GM23338 (cell line): ENCODE measurements around the gene NEU4. TPM values are rescaled to one million over a fixed set of nuclear protein-coding genes. Genes with fewer than 3 reads are reported as not detected.
"Not testable (repeated sequence)": the region's sequence is repeated elsewhere in the genome, so short reads cannot be mapped to it uniquely, and the experiment has no call there.

Source experiments
- ATAC-seq: fragments of 200-7000 bp; cut with Tn5 transposase; 3 replicates; pipeline ENCODE4 v1.9.1; 2020
- DNase-seq: peaks from one replicate; pipeline ENCODE4 v3.0.0-alpha.2; 2015; ENCODE audit warnings: low spot score
- H2AFZ ChIP-seq: fragments of 200-600 bp; sonication (generic); 2 replicates; pipeline ENCODE4 v1.8.0; 2016; ENCODE audit warnings: antibody characterized with exemption, mild to moderate bottlenecking, moderate library complexity
- H3F3A ChIP-seq: fragments of 200-600 bp; sonication (generic); replicated peaks from 2 replicates; pipeline ENCODE4 v1.8.0; 2017; ENCODE audit warnings: antibody characterized with exemption, mixed run types, low read depth
- H3K27ac ChIP-seq: fragments of 200-600 bp; sonication (generic); 2 replicates; pipeline ENCODE4 v1.6.1; 2016; ENCODE audit warnings: low read depth
- H3K27me3 ChIP-seq: fragments of 200-600 bp; sonication (generic); 2 replicates; pipeline ENCODE4 v1.8.0; 2016; ENCODE audit warnings: mild to moderate bottlenecking, mixed run types, moderate library complexity; ENCODE audit not compliant: insufficient read depth
- H3K36me3 ChIP-seq: fragments of 200-600 bp; sonication (generic); 2 replicates; pipeline ENCODE4 v1.8.0; 2016; ENCODE audit warnings: mild to moderate bottlenecking; ENCODE audit not compliant: insufficient read depth
- H3K4me1 ChIP-seq: fragments of 200-600 bp; sonication (generic); 2 replicates; pipeline ENCODE4 v1.8.0; 2016; ENCODE audit warnings: mild to moderate bottlenecking, moderate library complexity; ENCODE audit not compliant: insufficient read depth
- H3K4me2 ChIP-seq: fragments of 200-600 bp; sonication (generic); 2 replicates; pipeline ENCODE4 v1.7.1; 2017; ENCODE audit warnings: mixed run types
- H3K4me3 ChIP-seq: fragments of 200-600 bp; sonication (generic); 2 replicates; pipeline ENCODE4 v1.6.1; 2016; ENCODE audit warnings: mixed run types
- H3K79me2 ChIP-seq: fragments of 200-600 bp; sonication (generic); replicated peaks from 2 replicates; pipeline ENCODE4 v1.8.0; 2017; ENCODE audit warnings: mild to moderate bottlenecking; ENCODE audit not compliant: insufficient read depth
- H3K9me2 ChIP-seq: fragments of 200-600 bp; sonication (generic); 2 replicates; pipeline ENCODE4 v1.8.0; 2017; ENCODE audit not compliant: insufficient read depth
- H4K20me1 ChIP-seq: fragments of 200-600 bp; sonication (generic); replicated peaks from 2 replicates; pipeline ENCODE4 v1.8.0; 2017; ENCODE audit warnings: mild to moderate bottlenecking; ENCODE audit not compliant: insufficient read depth
- H3K27ac Mint-ChIP-seq: 2 replicates; pipeline ENCODE4 v1.8.0; 2020; ENCODE audit warnings: inconsistent platforms, mild to moderate bottlenecking, moderate library complexity, mixed read lengths
- H3K27me3 Mint-ChIP-seq: 3 replicates; pipeline ENCODE4 v1.8.0; 2022; ENCODE audit warnings: low read depth, mild to moderate bottlenecking, moderate library complexity, mixed read lengths, inconsistent platforms; ENCODE audit not compliant: insufficient read depth, poor library complexity
- H3K36me3 Mint-ChIP-seq: 3 replicates; pipeline ENCODE4 v1.8.0; 2021; ENCODE audit warnings: low read depth, mild to moderate bottlenecking, inconsistent platforms, moderate library complexity, mixed read lengths
- H3K4me1 Mint-ChIP-seq: 3 replicates; pipeline ENCODE4 v1.8.0; 2020; ENCODE audit warnings: mild to moderate bottlenecking, inconsistent platforms, mixed read lengths
- H3K4me3 Mint-ChIP-seq: 3 replicates; pipeline ENCODE4 v1.8.0; 2021; ENCODE audit warnings: moderate library complexity, mild to moderate bottlenecking, inconsistent platforms, mixed read lengths
- H3K9me3 Mint-ChIP-seq: 3 replicates; pipeline ENCODE4 v1.8.0; 2020; ENCODE audit warnings: moderate library complexity, mild to moderate bottlenecking, inconsistent platforms, mixed read lengths
- CREB1 ChIP-seq: fragments of 250-450 bp; sonication (Bioruptor Pico); IDR thresholded peaks from 2 replicates; pipeline ENCODE4 v1.5.0; 2020; ENCODE audit warnings: low read depth, mild to moderate bottlenecking, moderate library complexity
- NANOG ChIP-seq: IDR thresholded peaks from 2 replicates; pipeline ENCODE4 v1.6.1; 2016; ENCODE audit warnings: antibody characterized with exemption, borderline replicate concordance
- STAT1 ChIP-seq: IDR thresholded peaks from one replicate; pipeline ENCODE4 v1.6.1; 2016; ENCODE audit warnings: antibody characterized with exemption; ENCODE audit not compliant: unreplicated experiment
- polyA plus RNA-seq: library from polyadenylated mRNA; unstranded; fragments of >200 nt; fragmentation: Nextera tagmentation; extraction: Ambion mirVana; gene quantifications from 2 replicates; pipeline ENCODE4 v1.2.1, GENCODE V29; 2016
- total RNA-seq: library from RNA; depleted of rRNA; stranded (reverse); fragments of >200 nt; shearing (Covaris generic); gene quantifications from 2 replicates; pipeline ENCODE4 v1.2.3, GENCODE V29; 2014
- TF ChIP-seq, protein P1 (sequence below), 2 experiments: fragments of 200-600 bp in 1 of 2; sonication (generic) in 1 of 2; conservative IDR thresholded peaks; 2 replicates each; pipeline versions ENCODE4 v1.5.1 to v1.6.1; 2016 to 2017; ENCODE audit warnings: antibody characterized with exemption in 2 of 2, low read depth in 2 of 2, mild to moderate bottlenecking in 2 of 2, moderate library complexity in 1 of 2
- TF ChIP-seq, protein P2 (sequence below): fragments of 250-450 bp; sonication (Bioruptor Pico); IDR thresholded peaks from 2 replicates; pipeline ENCODE4 v1.5.0; 2020; ENCODE audit warnings: mild to moderate bottlenecking, moderate library complexity

Gene NEU4
- total and polyA plus RNA-seq, 2 experiments from 2014 or later: 0.29 to 1.2 TPM

DNA sequence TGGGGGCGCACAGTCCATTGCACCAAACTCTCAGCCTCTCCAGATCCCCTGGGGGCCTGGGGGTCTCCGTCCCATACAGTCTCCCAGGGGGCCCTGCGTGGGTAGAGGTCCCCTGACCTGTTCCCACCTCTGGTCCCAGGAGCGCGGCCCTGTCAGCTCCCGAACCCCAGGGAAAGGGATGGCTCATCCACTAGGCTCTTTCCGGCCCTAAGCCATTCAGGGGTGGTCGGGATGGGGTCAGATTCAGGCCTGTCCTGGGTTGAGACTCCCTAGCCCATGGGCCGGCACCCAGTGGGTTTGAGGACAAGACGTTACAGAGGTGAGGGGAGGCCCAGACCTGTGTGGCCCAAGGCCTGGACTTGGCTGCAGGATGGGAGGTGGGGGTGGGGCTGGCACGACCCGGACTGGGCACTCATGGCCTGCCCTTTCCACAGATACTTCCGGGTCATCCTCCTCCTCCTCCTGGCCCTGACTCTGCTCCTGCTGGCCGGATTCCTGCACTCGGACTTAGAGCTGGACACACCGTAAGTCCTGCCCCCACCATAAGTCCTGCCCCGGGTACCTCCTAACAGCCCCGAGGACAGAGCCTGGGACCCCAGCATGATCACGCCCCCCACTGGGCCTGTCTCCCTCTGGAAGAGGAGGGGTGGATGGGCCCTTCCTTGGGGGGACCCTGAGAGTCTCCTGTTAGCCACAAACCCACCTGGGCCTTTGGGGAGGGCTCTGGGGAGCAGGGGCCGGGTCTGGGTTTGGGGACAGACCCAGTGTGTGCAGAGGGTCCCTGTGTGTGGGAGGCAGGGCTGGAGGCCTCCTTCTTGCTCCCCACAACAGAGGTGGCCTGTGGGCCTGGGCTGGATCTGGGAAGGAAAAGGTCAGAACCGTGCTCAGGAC, 10.1 kb upstream of the NEU4 start (continued):
- TF ChIP-seq, protein P1, sequence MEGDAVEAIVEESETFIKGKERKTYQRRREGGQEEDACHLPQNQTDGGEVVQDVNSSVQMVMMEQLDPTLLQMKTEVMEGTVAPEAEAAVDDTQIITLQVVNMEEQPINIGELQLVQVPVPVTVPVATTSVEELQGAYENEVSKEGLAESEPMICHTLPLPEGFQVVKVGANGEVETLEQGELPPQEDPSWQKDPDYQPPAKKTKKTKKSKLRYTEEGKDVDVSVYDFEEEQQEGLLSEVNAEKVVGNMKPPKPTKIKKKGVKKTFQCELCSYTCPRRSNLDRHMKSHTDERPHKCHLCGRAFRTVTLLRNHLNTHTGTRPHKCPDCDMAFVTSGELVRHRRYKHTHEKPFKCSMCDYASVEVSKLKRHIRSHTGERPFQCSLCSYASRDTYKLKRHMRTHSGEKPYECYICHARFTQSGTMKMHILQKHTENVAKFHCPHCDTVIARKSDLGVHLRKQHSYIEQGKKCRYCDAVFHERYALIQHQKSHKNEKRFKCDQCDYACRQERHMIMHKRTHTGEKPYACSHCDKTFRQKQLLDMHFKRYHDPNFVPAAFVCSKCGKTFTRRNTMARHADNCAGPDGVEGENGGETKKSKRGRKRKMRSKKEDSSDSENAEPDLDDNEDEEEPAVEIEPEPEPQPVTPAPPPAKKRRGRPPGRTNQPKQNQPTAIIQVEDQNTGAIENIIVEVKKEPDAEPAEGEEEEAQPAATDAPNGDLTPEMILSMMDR (conservative IDR thresholded peaks at IDR 0.05; ENCODE audit: low read depth in 2 of 2): no peak
- TF ChIP-seq CREB1 (CRISPR knock-in tag): no peak
- TF ChIP-seq, protein P2, sequence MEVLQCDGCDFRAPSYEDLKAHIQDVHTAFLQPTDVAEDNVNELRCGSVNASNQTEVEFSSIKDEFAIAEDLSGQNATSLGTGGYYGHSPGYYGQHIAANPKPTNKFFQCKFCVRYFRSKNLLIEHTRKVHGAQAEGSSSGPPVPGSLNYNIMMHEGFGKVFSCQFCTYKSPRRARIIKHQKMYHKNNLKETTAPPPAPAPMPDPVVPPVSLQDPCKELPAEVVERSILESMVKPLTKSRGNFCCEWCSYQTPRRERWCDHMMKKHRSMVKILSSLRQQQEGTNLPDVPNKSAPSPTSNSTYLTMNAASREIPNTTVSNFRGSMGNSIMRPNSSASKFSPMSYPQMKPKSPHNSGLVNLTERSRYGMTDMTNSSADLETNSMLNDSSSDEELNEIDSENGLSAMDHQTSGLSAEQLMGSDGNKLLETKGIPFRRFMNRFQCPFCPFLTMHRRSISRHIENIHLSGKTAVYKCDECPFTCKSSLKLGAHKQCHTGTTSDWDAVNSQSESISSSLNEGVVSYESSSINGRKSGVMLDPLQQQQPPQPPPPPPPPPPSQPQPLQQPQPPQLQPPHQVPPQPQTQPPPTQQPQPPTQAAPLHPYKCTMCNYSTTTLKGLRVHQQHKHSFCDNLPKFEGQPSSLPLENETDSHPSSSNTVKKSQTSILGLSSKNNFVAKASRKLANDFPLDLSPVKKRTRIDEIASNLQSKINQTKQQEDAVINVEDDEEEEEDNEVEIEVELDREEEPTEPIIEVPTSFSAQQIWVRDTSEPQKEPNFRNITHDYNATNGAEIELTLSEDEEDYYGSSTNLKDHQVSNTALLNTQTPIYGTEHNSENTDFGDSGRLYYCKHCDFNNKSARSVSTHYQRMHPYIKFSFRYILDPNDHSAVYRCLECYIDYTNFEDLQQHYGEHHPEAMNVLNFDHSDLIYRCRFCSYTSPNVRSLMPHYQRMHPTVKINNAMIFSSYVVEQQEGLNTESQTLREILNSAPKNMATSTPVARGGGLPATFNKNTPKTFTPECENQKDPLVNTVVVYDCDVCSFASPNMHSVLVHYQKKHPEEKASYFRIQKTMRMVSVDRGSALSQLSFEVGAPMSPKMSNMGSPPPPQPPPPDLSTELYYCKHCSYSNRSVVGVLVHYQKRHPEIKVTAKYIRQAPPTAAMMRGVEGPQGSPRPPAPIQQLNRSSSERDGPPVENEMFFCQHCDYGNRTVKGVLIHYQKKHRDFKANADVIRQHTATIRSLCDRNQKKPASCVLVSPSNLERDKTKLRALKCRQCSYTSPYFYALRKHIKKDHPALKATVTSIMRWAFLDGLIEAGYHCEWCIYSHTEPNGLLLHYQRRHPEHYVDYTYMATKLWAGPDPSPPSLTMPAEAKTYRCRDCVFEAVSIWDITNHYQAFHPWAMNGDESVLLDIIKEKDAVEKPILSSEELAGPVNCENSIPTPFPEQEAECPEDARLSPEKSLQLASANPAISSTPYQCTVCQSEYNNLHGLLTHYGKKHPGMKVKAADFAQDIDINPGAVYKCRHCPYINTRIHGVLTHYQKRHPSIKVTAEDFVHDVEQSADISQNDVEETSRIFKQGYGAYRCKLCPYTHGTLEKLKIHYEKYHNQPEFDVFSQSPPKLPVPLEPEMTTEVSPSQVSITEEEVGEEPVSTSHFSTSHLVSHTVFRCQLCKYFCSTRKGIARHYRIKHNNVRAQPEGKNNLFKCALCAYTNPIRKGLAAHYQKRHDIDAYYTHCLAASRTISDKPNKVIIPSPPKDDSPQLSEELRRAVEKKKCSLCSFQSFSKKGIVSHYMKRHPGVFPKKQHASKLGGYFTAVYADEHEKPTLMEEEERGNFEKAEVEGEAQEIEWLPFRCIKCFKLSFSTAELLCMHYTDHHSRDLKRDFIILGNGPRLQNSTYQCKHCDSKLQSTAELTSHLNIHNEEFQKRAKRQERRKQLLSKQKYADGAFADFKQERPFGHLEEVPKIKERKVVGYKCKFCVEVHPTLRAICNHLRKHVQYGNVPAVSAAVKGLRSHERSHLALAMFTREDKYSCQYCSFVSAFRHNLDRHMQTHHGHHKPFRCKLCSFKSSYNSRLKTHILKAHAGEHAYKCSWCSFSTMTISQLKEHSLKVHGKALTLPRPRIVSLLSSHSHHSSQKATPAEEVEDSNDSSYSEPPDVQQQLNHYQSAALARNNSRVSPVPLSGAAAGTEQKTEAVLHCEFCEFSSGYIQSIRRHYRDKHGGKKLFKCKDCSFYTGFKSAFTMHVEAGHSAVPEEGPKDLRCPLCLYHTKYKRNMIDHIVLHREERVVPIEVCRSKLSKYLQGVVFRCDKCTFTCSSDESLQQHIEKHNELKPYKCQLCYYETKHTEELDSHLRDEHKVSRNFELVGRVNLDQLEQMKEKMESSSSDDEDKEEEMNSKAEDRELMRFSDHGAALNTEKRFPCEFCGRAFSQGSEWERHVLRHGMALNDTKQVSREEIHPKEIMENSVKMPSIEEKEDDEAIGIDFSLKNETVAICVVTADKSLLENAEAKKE: no peak

- peaks cover 5% of the 10 kb centered on the region; the same call in 2 of the 3 replicates for H3K4me1 Mint-ChIP-seq
- TF ChIP-seq STAT1 (no peak), NANOG (no peak), CREB1 (CRISPR knock-in tag) (no peak)
- TF ChIP-seq, protein P1 (conservative IDR thresholded peaks at IDR 0.05; ENCODE audit: low read depth in 2 of 2): no peak
- Histone ChIP-seq H3K79me2 (no peaks in the 10 kb centered on the region), H4K20me1 (no peaks in the 10 kb centered on the region), H3K4me1 (peaks cover 8% of the 10 kb centered on the region; the same call in 1 of the 2 replicates), H3K4me2 (no peak overlapping the region), H3K27me3 (peaks cover 21% of the 10 kb centered on the region), H3K4me3 (no peak overlapping the region), H3F3A (no peaks in the 10 kb centered on the region), H3K27ac (no peak overlapping the region), H3K9me2 (no peaks in the 10 kb centered on the region), H3K36me3 (no peaks in the 10 kb centered on the region), H2AFZ (no peak overlapping the region)
- no peaks in the 10 kb centered on the region; the same call in 2 of the 3 replicates for H3K36me3 Mint-ChIP-seq
- H3K27ac Mint-ChIP-seq: no peak overlapping the region
- H3K9me3 Mint-ChIP-seq: no peaks in the 10 kb centered on the region; the same call in 2 of the 3 replicates
- H3K4me3 Mint-ChIP-seq: no peak overlapping the region
- peaks cover 19% of the 10 kb centered on the region for H3K27me3 Mint-ChIP-seq
- ATAC-seq (no peak), DNase-seq (no peak)
Observed at GRCh38 chr2:241799522-241800197, 9.3 kb upstream of the NEU4 start.

DNA sequence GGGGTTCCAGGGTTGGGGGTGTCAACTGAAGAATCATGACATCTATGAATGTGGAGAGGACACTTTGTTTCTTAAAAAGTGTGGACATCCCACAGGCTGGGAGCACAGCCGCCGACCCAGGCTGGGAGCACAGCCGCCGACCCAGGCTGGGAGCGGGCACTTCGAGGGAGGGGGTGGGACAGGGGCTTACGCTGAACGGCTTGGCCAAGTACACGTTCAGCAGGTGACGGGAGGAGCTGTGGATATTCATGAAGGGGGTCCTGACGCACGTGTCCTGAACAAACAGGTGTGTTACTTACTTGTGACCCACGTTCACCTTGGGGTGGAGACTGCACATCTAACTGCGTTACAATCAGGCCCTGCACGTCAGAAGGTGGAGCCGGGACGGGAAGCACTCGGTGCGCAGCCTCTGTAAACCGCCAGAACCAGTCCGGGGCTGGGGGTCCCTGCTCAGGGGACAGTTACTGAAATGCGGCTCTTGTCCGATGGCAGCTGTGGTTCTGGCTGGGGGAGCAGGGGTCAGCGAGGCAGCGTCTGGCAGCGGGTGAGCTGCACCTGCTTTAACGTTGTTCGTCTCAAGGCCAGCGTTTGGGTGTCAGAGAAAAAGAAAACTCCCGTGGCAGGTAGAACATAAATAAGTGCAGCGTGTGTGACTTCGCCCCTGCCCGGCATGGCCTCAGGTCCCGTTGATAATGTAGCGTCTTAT, 8.6 kb upstream of the NEU4 start:
- not testable (repeated sequence) for H3K9me3 Mint-ChIP-seq, H3K4me1 Mint-ChIP-seq, ATAC-seq, H2AFZ ChIP-seq, H3K27ac Mint-ChIP-seq, H3K79me2 ChIP-seq, H3K4me2 ChIP-seq, H3K4me3 ChIP-seq, H3K27ac ChIP-seq, H3K4me1 ChIP-seq, H3K9me2 ChIP-seq, H3K36me3 Mint-ChIP-seq, H3F3A ChIP-seq, H3K4me3 Mint-ChIP-seq, H4K20me1 ChIP-seq, DNase-seq, H3K36me3 ChIP-seq
- peaks cover 23% of the 10 kb centered on the region for H3K27me3 ChIP-seq
- peaks cover 22% of the 10 kb centered on the region for H3K27me3 Mint-ChIP-seq
